ENCODE data around the gene SDK1.

DNA sequence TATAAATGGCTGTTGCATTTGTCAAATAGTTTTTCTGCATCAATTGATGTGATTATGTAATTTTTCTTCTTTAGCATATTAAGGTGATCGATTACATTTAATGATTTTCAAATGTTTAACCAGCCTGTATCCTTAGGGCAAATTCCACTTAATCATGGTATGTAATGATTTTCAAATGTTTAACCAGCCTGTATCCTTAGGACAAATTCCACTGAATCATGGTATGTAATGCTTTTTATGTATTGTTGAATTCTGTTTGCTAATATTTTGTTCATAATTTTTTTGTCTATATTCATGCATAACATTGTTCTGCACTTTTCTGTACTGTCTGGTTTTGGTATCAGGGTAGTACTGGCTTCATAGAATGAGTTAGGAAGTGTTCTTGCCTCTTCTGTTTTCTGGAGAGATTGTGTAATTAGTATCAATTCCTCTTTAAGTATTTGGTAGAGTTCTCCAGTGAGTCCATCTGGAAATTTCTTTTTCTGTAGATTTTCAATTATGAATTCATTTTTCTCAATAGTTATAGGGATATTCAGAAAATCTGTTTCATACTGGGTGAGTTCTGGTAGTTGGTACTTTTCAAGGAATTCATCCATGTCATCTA is 987.8 kb downstream of the SDK1 start:
- TF ChIP-seq, protein P1, sequence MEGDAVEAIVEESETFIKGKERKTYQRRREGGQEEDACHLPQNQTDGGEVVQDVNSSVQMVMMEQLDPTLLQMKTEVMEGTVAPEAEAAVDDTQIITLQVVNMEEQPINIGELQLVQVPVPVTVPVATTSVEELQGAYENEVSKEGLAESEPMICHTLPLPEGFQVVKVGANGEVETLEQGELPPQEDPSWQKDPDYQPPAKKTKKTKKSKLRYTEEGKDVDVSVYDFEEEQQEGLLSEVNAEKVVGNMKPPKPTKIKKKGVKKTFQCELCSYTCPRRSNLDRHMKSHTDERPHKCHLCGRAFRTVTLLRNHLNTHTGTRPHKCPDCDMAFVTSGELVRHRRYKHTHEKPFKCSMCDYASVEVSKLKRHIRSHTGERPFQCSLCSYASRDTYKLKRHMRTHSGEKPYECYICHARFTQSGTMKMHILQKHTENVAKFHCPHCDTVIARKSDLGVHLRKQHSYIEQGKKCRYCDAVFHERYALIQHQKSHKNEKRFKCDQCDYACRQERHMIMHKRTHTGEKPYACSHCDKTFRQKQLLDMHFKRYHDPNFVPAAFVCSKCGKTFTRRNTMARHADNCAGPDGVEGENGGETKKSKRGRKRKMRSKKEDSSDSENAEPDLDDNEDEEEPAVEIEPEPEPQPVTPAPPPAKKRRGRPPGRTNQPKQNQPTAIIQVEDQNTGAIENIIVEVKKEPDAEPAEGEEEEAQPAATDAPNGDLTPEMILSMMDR (conservative IDR thresholded peaks at IDR 0.05; ENCODE audit: low read length), result no peak
- TF ChIP-seq EZH2phosphoT487 (IDR thresholded peaks at IDR 0.05; ENCODE audit: borderline replicate concordance, low read depth, low read length), result no peak

All from OCI-LY7 (cell line).